Trophoblast cell (in vitro differentiated cells and primary cell): ENCODE results near the gene SSBP3.
A peak's percentile ranks its signal among the peaks of the same experiment; 100 is the strongest.

Experiments
- DNase-seq, 2 donors: peaks; one replicate each; pipeline ENCODE4 v3.0.0-alpha.2; 2016
- H2AFZ ChIP-seq: 2 replicates; pipeline ENCODE4 v1.6.1; 2013; ENCODE audit warnings: low read length, moderate library complexity, mild to moderate bottlenecking; ENCODE audit not compliant: insufficient read depth, poor library complexity
- H2AK5ac ChIP-seq: 2 replicates; pipeline ENCODE4 v1.6.1; 2013; ENCODE audit warnings: mild to moderate bottlenecking, low read length
- H2BK120ac ChIP-seq: 2 replicates; pipeline ENCODE4 v1.6.1; 2013; ENCODE audit warnings: low read length, mild to moderate bottlenecking, moderate library complexity; ENCODE audit not compliant: insufficient read depth, poor library complexity
- H2BK12ac ChIP-seq: 2 replicates; pipeline ENCODE4 v1.6.1; 2013; ENCODE audit warnings: mild to moderate bottlenecking, low read length, moderate library complexity
- H2BK5ac ChIP-seq: 2 replicates; pipeline ENCODE4 v1.6.1; 2013; ENCODE audit warnings: low read length, low read depth, moderate library complexity, mild to moderate bottlenecking; ENCODE audit not compliant: poor library complexity
- H3K14ac ChIP-seq: 2 replicates; pipeline ENCODE4 v1.6.1; 2013; ENCODE audit warnings: mild to moderate bottlenecking, low read length
- H3K18ac ChIP-seq: 2 replicates; pipeline ENCODE4 v1.6.1; 2013; ENCODE audit warnings: mild to moderate bottlenecking, low read length
- H3K23ac ChIP-seq: 2 replicates; pipeline ENCODE4 v1.6.1; 2013; ENCODE audit warnings: low read length
- H3K27ac ChIP-seq: 2 replicates; pipeline ENCODE4 v1.5.1; 2013; ENCODE audit warnings: low read depth, mild to moderate bottlenecking, inconsistent platforms, low read length, moderate library complexity
- H3K27me3 ChIP-seq: 2 replicates; pipeline ENCODE4 v1.6.1; 2013; ENCODE audit warnings: inconsistent platforms, mild to moderate bottlenecking, low read length, moderate library complexity; ENCODE audit not compliant: insufficient read depth
- H3K36me3 ChIP-seq, 2 experiments: 1 replicate in 1 of 2; 2 replicates in 1 of 2; pipeline ENCODE4 v1.6.1; 2013; ENCODE audit warnings: low read length in 2 of 2, mild to moderate bottlenecking in 2 of 2, moderate library complexity in 1 of 2; ENCODE audit not compliant: insufficient read depth in 2 of 2, control insufficient read depth in 1 of 2
- H3K4ac ChIP-seq: 2 replicates; pipeline ENCODE4 v1.6.1; 2013; ENCODE audit warnings: low read depth, mild to moderate bottlenecking, low read length, moderate library complexity
- H3K4me1 ChIP-seq, 2 experiments: 1 replicate in 1 of 2; 2 replicates in 1 of 2; pipeline ENCODE4 v1.6.1; 2013; ENCODE audit warnings: low read length in 2 of 2, mild to moderate bottlenecking in 2 of 2, moderate library complexity in 1 of 2; ENCODE audit not compliant: insufficient read depth in 2 of 2, control insufficient read depth in 1 of 2
- H3K4me2 ChIP-seq: 2 replicates; pipeline ENCODE4 v1.6.1; 2013; ENCODE audit warnings: inconsistent platforms, mild to moderate bottlenecking, low read length, moderate library complexity
- H3K4me3 ChIP-seq: 2 replicates; pipeline ENCODE4 v1.5.1; 2013; ENCODE audit warnings: mild to moderate bottlenecking, low read depth, low read length, inconsistent platforms
- H3K79me1 ChIP-seq: one replicate; pipeline ENCODE4 v1.6.1; 2013; ENCODE audit warnings: low read length
- H3K79me2 ChIP-seq: 2 replicates; pipeline ENCODE4 v1.6.1; 2013; ENCODE audit warnings: low read length, mild to moderate bottlenecking; ENCODE audit not compliant: control insufficient read depth, insufficient read depth, poor library complexity
- H3K9ac ChIP-seq: 2 replicates; pipeline ENCODE4 v1.6.1; 2013; ENCODE audit warnings: mild to moderate bottlenecking, low read length
- H3K9me3 ChIP-seq: 2 replicates; pipeline ENCODE4 v1.6.1; 2013; ENCODE audit warnings: low read depth, mild to moderate bottlenecking, control low read depth, inconsistent platforms, low read length; ENCODE audit not compliant: insufficient read depth
- H4K12ac ChIP-seq: 2 replicates; pipeline ENCODE4 v1.6.1; 2013; ENCODE audit warnings: low read depth, mild to moderate bottlenecking, low read length, moderate library complexity
- H4K8ac ChIP-seq: 2 replicates; pipeline ENCODE4 v1.6.1; 2013; ENCODE audit warnings: low read depth, mild to moderate bottlenecking, low read length, moderate library complexity
- H4K91ac ChIP-seq: one replicate; pipeline ENCODE4 v1.6.1; 2013; ENCODE audit warnings: low read depth, mild to moderate bottlenecking, low read length, moderate library complexity
- WGBS: extraction: QIAGEN DNeasy Blood & Tissue Kit; methylation state at CpG from one replicate; pipeline ENCODE4 v1.1.7; 2013; ENCODE audit warnings: missing lambda C conversion rate; ENCODE audit not compliant: insufficient read length, insufficient coverage; ENCODE audit errors: extremely low coverage; 5-methylcytosine and 5-hydroxymethylcytosine counted together

Gene SSBP3

GRCh38 chr1:54227091-54227602, 179.0 kb downstream of the SSBP3 start:
- H3K36me3 ChIP-seq, result peaks cover 27% of the 10 kb centered on the region in 2 experiments
- WGBS, result no CpG with 5 or more reads among the region's 8 CpGs
- H2BK120ac ChIP-seq, result no peak overlapping the region
- H2AFZ ChIP-seq, result no peak overlapping the region
- H4K12ac ChIP-seq, result no peak overlapping the region
- H3K18ac ChIP-seq, result no peak overlapping the region
- H4K8ac ChIP-seq, result no peak overlapping the region
- no peak overlapping the region for H3K9ac ChIP-seq
- H3K4me1 ChIP-seq, result peaks cover 22 to 31% of the 10 kb centered on the region in 2 experiments
- H3K4me3 ChIP-seq, result no peak overlapping the region
- H4K91ac ChIP-seq, result no peak overlapping the region
- no peak overlapping the region for H3K27ac ChIP-seq
- DNase-seq, result peak; percentile 69 to 76
- no peak overlapping the region for H3K4me2 ChIP-seq
- no peaks in the 10 kb centered on the region for H3K9me3 ChIP-seq
- no peaks in the 10 kb centered on the region for H3K79me2 ChIP-seq
- H3K4ac ChIP-seq, result no peak overlapping the region
- no peak overlapping the region for H2AK5ac ChIP-seq
- no peaks in the 10 kb centered on the region for H3K79me1 ChIP-seq
- H2BK5ac ChIP-seq, result no peak overlapping the region
- no peaks in the 10 kb centered on the region for H3K27me3 ChIP-seq
- H3K14ac ChIP-seq, result no peak overlapping the region
- no peak overlapping the region for H2BK12ac ChIP-seq
- H3K23ac ChIP-seq, result no peak overlapping the region

GRCh38 chr1:54225986-54226559, 180.1 kb downstream of the SSBP3 start:
- Histone ChIP-seq H3K14ac (no peak overlapping the region), H3K79me2 (no peaks in the 10 kb centered on the region), H3K9ac (no peak overlapping the region), H2BK5ac (no peak overlapping the region), H3K27ac (no peak overlapping the region), H3K36me3 (peaks cover 27 to 30% of the 10 kb centered on the region in 2 experiments), H3K79me1 (no peaks in the 10 kb centered on the region), H3K27me3 (no peaks in the 10 kb centered on the region), H3K23ac (no peak overlapping the region), H3K4me2 (no peak overlapping the region), H3K9me3 (peaks cover 3% of the 10 kb centered on the region), H3K4me1 (peaks cover 22 to 34% of the 10 kb centered on the region in 2 experiments), H3K4me3 (no peak overlapping the region), H3K18ac (no peak overlapping the region), H4K12ac (no peak overlapping the region), H2BK12ac (no peak overlapping the region), H3K4ac (no peak overlapping the region), H4K8ac (no peak overlapping the region), H4K91ac (no peak overlapping the region), H2BK120ac (no peak overlapping the region), H2AK5ac (no peak overlapping the region), H2AFZ (no peak overlapping the region)
- DNase-seq, result no peak
- WGBS, result no CpG with 5 or more reads among the region's 20 CpGs

- Histone ChIP-seq H2BK120ac (no peak overlapping the region), H2BK12ac (no peak overlapping the region), H4K91ac (no peak overlapping the region), H4K8ac (no peak overlapping the region), H3K4ac (no peak overlapping the region), H3K9me3 (peaks cover 3% of the 10 kb centered on the region), H3K18ac (no peak overlapping the region), H2AK5ac (no peak overlapping the region), H3K36me3 (peaks cover 27 to 30% of the 10 kb centered on the region in 2 experiments), H3K4me2 (no peak overlapping the region), H3K79me1 (no peaks in the 10 kb centered on the region), H4K12ac (no peak overlapping the region), H3K23ac (no peak overlapping the region), H3K4me1 (peaks cover 22 to 34% of the 10 kb centered on the region in 2 experiments), H3K4me3 (no peak overlapping the region), H3K14ac (no peak overlapping the region), H3K27me3 (no peaks in the 10 kb centered on the region), H3K9ac (no peak overlapping the region), H3K27ac (no peak overlapping the region), H2AFZ (no peak overlapping the region), H2BK5ac (no peak overlapping the region), H3K79me2 (no peaks in the 10 kb centered on the region)
- DNase-seq, result no peak
- 100% methylated on average over 2 of the region's 6 CpGs for WGBS
Measured at GRCh38 chr1:54225378-54225777, 180.8 kb downstream of the SSBP3 start.

DNA sequence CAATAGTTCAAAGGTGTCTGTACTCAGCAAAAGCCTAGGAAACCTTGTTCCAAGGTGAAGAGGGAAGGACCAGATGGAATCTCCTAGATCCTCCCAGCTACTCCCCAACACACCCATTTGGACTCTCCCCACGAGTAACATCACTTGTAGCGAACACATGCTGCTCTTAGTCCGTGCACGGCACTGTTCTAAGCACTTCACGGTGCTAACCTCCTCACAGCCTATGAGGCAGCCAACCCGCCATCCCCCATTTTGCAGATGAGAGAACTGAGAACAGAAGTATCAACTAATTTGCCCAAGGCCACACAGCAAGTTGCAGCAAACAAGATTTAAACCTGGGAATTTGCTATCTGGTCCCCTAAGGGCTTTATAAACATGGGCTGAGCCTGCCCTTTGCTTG, 182.0 kb downstream of the SSBP3 start:
- H2BK5ac ChIP-seq, result no peak overlapping the region
- H4K12ac ChIP-seq, result no peak overlapping the region
- H3K4me2 ChIP-seq, result no peak overlapping the region
- DNase-seq, result no peak
- no peak overlapping the region for H3K23ac ChIP-seq
- H3K4me3 ChIP-seq, result no peak overlapping the region
- no peak overlapping the region for H2BK12ac ChIP-seq
- H4K91ac ChIP-seq, result no peak overlapping the region
- H3K9ac ChIP-seq, result no peak overlapping the region
- no peaks in the 10 kb centered on the region for H3K79me2 ChIP-seq
- H3K4me1 ChIP-seq, result peaks cover 14 to 25% of the 10 kb centered on the region in 2 experiments
- no peak overlapping the region for H3K18ac ChIP-seq
- peaks cover 24 to 31% of the 10 kb centered on the region in 2 experiments for H3K36me3 ChIP-seq
- no peak overlapping the region for H3K14ac ChIP-seq
- H3K27ac ChIP-seq, result no peak overlapping the region
- no peak overlapping the region for H2AFZ ChIP-seq
- H3K9me3 ChIP-seq, result peaks cover 4% of the 10 kb centered on the region
- no peak overlapping the region for H4K8ac ChIP-seq
- no peak overlapping the region for H3K4ac ChIP-seq
- no peak overlapping the region for H2AK5ac ChIP-seq
- H3K27me3 ChIP-seq, result no peaks in the 10 kb centered on the region
- no CpG with 5 or more reads among the region's 6 CpGs for WGBS
- H3K79me1 ChIP-seq, result no peaks in the 10 kb centered on the region
- H2BK120ac ChIP-seq, result no peak overlapping the region
